Stimulated activated CD8-positive, alpha-beta memory T cell treated with anti-CD3 and anti-CD28 coated beads, Interleukin-7, amount 100 ng/mL, for 1 hour (primary cell): Measurements from ENCODE around the gene KRT78.

ENCODE experiments used
- DNase-seq, 2 donors: peaks; one replicate each; pipeline ENCODE4 v3.0.0-alpha.2; 2020; ENCODE audit warnings: low read depth in 2 of 2

KRT78 gene

DNA sequence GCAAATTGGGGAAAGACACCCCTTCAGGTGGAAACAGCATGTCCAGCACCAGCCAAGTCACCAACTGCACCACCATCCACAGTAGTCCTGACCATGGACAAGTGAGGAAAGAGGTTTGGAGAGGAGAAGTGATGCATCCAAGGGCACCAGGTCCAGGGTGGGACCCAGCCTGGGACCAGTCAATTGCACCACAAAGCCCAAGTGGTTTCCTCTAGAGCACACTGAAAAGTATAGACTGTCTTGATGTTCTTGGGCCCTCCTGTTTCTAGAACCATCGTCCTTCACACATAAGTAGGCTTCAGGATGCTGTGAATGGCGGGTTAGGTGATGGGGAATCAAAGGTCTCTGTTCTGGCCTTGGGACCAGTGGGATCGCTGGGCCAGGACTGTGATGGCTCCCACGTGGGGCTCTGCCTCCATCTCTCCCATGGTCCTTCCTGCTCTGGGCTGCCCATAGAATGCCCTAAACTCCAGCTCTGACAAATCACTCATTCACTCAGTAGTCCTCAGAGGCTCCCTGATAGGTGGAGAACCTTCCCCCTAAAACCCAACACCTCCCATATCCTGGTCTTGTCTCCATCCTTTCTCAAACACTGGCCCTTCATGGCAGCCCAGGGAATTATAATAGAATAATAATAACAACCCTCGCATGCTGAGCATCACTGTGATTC is 23.9 kb downstream of the KRT78 start:
- no peak for DNase-seq

DNA sequence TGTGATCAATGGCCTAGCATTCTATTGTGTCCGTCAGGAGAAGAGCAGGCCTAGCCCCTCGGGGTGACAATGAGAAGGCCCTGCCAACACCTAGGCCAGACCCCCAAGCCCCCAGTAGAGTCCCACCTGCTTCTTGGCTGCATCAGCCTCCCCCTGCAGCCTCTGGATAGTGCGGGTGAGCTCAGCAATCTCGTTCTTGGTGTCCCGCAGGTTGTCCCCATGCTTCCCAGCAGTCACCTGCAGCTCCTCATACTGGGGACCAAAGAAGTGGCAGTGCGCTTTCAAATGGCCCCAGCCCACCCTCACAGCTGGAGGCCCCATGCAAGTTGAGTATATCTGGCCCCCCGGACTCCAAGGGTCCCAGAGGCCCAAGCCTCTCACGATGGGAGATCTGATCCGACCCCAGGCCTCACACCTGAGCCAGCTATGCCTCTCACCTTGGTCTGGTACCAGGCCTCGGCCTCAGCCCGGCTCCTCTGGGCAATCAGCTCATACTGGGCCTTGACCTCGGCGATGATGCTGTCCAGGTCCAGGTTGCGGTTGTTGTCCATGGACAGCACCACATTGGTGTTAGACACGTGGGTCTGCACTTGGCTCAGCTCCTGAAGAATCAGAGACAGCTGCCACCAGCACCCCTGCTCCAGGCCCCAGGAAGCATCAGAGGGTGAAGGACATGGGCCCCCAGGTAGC is 24.9 kb downstream of the KRT78 start:
- DNase-seq: no peak

DNA sequence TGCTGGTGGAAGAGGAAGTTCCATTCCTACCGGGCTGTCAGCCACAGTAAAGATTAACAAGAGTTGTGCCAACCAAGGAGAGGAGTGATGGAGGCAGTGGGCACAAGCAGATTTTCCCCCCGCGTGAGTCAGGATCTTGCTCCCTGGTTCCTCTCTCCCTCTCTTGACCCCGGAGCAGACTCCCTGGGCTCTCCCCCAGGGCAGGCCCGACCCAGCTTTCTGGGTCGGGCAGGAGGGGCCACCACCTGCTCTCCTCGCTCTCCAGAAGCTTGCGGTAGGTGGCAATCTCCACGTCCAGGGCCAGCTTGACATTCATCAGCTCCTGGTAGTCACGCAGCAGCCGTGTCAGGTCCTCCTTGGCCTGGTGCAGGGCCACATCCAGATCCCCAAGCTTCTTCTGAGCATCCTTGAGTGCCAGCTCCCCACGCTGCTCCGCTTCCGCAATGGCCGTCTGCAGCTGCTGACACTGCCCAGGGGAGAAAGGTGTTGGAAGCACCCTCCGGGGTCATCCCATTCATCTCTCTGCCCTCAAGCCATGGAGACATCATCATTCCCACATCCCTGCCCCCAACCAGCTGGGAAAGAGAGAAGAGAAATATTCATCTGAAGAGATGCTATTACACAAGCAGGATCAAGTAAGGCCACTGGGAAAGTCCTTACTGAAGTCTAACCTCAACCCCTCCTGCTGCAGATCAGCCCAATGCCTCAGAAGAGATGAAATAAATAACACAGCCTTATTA is 25.9 kb downstream of the KRT78 start:
- DNase-seq: no peak

DNA sequence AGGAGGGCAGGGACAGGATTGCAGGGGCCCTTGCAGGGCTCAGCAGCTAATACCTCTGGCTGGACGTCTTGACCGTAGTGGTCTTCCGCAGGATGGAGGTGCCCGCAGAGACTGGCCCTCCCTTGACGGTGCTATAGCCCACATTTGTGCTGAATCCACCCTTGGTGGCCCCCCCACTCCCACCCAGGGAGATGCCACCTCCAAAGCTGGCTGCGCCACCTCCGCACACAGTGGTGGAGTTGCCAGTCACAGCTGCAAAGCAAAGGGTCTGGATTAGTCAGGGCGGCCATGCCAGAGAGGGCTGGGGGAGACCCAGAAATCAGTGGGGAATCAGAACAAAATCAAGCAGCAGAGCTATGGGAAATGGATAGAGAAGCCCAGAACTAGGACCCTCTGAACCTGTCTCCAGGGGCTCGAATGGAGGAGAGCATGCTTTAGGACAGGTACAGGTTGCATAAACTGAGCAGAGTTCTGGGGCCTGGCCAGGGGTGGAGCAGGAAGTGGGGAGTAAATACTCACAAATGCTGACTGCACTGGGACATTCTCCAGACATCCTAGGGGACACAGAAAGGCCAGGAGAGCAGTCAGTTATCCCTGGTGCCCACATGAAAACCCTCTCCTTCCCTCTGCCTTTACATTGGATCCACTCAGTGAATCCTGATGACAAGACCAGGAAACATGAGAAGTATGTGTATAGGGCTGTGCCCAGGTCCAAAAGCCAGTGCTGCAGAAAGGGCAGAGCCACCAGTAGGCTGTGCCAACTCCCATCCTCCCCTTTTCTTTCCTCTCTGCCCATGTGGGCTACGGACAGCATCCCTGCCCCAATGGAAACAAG is 26.8 kb downstream of the KRT78 start:
- no peak for DNase-seq

DNA sequence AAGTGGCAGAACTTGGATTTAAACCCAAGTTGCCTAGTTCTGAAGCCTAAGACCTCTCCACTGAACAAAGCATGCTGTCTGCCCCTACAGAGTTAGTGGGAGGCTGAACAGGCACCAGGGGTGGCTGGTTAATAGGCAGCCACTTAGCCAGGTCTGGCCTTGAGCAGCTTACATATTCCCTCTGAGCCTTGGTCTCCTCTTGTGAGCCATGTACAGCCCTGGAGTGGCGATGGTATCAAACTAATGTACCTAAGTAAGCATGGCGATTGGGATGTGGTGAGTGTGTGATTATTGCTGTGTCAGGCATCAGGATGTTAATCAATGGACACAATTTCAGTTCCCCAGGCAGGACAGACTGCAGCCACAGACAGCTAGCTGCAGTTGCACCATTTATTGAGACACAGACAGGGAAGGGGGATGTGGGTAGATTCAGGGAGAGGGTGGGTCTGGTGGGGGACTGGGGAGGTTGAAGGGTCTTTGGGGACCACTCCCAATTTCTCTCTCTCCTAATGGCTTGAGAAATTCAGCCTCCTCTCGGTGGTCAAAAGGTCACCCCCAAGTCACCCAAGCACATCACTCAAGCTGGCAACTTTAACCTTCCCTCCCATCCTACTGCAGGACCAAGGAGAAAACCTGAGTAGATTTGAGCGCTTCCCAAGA is 27.6 kb downstream of the KRT78 start:
- DNase-seq: no peak

DNA sequence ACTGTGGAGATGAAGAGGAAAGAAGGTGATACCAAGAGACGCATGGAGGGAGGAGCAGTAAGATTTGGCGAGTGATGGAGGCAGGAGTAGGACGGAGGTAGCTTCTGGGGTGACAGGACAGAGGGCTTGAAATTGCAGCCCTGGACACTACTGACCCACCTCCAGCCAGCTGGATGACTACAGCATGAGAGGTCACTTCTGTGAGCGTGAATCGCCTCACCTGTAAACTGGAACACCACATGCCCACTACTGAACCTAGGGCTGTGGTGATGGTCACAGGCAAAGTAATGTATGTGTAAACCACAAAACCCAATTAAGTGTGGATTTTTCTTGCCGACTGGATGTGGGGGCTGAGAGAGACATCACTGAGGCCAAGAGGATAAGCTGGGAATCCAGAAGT is 28.3 kb downstream of the KRT78 start:
- DNase-seq: no peak

DNA sequence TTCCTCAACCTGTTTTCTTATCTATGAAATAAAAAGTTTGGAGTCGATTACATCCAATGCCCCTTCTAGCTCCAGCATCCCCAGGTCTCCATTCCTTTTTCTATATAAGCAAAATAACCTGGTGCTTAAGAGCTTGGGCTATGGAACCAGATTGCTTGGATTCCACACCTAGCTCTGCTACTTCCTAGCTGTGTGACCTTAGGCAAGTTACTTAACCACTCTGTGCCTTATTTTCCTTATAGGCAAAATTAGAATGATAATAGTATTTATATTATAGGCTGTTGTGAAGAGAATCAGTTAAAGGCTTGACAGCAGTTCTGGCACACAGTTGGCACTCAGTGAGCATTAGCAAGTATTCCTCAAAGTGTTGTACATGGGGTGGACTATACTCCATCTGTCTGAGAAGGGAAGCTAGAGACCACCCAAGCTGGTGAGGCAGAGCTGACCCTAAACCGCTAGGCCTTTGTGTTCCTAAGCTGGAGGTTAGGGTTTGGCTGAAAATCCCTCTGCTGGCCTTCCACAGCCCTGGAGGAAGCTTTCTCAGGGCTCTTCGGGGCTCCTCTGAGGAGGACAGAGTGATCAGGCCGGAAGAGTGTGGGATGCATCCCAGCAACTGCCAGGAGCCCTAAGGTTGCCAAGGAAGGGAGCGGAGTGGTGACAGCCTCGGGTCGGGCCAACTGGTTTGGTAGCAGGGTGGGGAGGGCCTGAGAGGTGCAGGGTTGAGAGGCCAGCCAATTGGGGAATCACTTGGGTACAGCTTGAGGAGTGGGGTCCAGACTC is 28.9 kb downstream of the KRT78 start:
- DNase-seq: no peak

DNA sequence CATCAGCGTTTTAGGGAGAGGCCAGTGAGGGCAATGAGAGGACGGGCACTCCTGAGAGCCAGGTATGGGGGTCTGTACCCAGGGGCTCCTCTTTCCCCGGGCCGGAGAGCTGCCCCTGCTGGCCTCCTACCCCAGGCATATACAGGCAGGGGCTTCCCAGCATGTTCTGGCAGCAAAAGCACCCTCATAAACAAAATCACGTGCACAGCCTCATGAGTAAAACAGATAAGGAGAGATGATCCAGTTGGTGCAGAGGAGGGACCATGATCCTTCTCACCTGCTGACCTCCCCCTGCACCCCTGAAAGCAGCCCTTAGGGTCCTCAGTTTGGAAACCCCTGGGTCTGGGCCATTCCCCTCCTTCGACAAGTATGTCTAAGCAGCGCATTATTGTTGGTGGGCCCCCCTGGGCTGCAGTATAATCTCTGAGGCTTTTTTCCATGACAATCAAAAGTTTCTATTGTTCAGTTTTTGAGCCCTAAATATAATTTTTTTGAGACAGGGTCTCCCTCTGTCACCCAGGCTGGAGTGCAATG is 29.8 kb downstream of the KRT78 start:
- no peak for DNase-seq

DNA sequence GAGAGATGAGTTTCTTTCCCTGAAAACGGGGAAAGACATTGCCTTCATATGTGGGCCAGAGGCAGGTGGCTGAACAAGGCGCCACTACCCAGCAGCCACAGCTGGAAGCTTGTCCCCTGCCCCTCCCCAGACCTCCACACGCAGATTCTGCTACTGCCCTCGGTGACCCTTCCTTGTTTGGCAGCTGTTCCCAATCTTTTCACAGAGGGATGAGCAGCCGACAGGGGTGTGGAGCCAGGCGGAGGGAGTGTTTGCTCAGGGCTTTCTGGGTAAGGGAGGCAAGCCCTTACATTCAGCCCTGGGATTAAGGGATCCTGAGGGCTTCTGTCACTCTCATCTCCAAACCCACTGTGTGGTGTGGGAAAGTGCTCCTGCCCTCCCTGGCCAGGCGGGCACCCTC is 30.4 kb downstream of the KRT78 start:
- no peak for DNase-seq

DNA sequence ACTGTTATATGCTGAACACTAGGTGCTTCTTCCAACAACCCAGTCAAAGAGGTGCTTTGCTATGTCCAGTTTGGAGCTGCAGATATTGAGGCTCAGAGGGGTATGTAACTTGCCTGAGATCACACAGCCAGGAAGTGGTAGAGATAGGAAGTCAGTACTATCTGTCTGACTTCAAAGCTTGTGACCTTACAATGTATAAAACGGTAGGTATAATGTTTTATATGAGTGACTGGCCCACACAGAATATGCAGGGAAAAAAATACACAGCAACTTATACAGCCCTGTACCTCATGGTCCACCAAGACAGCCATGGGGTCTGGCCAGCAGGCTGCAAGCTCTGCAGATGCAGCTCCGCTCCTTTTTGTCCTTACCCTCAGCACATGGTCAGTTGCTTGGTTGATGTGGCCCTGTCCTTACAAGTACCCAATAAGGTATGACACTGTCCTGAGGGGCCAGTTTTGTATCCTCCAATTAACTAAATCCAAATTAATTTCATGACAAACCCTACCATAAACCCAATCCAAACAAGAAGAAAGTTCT is 31.0 kb downstream of the KRT78 start:
- DNase-seq: no peak

DNA sequence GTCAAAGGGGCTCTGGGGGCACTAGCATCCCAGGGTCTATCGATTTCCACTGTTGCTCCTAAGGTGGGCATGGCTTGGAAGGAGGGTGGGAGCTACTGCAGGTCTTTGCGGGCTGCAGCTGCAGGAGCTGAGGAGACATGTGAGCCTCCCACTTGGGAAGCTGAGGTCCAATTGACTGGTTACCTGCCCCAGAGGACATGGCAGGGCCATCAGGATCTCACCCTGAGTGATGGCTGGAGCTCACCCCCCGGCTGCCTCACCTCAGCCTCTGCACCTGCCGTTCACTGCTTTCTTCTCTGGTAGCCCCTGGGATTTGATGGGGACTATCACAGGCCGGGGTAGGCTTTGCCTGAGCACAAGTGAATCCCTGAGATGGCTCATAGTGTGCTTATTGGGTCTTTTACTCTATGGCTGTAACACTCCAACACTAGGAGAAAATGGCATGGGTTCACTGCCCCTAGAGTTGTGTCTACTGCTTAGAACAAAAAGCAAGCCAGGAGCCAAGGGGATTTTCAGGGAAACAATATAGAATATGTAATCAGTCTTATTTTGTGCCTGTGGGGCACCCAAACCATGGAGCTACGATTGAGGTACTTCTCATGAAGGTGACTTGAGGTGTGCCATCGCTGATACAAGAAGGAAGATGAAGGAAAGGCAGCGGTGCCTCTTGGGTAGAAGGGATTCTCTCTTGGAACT is 31.6 kb downstream of the KRT78 start:
- DNase-seq: no peak

DNA sequence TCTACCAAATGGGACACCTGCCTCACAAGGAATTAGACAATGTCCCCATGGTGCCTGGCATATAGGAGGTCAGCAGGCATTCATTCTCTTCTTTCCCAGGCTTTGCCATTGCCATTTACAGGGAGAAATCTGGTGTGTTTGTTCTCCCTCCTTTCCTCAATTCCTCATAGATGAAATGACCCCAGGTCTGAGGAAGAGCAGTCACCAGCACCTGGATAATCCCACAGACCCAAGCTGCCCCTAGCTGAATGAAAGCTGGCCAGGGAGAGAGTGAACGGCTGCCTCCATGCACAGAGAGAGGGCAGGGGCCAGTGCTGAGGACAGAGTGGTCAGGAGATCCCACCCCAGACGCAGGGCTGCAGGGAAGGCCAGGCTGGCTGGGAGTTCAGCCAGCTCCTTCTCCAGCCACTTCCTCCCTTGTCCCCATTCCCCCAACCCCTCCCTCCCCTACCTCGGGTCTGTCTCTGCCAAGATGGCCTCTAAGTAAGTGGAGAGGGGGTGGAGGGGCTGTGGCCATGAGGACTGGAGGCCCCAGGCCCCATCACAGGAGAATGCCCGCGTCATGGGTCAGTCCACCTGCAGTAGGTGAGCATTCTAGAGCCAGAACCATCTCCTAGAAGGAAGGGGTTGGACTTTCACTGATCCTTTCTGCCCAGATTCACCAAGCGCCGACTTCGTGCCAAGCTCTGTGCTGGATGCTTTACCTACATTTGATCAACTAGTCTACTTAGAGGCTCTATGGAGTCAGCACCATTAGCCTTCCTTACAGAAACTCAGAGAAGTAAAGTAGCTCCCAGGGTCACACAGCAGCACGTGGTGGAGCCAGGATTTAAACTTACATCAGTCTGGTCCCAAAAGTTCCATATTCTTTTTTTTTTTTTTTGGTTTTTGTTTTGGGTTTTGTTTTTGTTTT is 32.9 kb downstream of the KRT78 start:
- no peak for DNase-seq

DNA sequence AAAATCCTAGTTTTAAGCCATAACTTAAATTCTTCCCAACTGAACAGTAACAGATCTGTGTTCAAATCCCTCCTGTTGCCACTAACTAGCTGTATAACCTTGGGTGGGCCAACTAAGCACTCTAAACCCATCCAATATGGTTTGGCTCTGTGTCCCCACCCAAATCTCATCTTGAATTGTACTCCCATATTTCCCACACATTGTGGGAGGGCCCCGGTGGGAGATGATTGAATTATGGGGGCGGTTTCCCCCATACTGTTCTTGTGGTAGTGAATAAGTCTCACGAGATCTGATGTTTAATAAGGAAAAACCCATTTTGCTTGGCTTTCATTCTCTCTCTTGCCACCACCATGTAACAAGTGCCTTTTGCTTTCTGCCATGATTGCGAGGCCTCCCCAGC is 33.6 kb downstream of the KRT78 start:
- no peak for DNase-seq

DNA sequence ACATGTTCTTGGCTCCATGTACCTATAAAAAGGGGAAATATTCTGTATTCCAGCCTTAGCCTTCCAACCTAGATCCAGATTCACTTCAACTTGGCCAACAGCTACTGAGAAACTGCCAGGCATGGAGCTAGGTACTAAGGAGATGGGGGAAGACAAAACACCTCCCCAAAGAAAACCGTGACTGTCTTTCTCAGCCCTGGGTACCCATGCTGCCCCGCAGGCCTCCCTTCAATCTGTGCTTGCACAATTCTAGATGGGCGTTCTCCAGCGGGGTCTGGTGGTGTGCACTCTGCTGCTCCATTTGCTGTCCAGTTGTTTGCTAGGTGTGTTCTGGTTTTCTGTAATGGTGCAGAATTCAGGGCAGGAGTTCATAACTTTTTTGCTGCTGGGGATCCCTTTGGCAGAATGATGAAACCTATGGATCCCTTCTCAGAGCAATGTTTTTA is 34.1 kb downstream of the KRT78 start:
- DNase-seq: no peak

DNA sequence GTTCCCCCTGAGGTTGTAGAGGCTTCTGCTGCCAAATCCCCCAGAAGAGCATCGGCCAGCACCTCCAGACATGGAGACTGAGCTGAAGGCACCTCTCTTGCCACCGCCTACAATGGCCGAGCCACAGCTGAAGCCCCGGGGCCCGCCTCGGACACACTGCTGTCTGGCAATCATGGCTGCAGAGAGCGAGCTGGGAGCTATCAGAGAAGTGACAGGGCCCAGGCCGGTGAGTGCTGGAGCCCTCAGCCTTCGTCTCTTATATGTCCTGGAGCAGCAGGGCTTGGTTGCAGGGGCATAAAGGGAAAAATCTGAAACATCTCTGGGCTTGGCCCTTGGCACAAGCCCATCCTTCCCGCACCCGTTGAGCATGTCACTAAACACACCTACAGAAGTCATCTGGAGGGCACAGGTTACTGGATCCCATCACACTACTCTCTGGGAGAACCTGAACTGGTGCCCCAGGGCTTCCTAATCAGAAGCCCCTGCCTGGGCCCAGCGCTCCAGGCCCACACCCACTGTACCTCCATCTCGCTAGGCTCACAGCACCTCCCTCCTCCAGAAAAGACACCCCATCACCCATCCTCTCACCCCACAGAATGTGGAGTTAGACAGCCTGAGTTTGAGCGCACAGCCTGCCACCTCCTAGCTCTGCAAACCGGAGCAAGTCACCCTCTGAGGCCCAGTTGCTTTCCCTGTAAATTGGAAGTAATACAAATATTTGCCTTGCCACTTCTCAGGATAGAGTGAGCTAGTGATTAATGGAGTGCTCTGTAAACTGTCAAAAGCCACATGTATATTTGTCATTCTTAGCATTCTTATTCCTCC is 34.7 kb downstream of the KRT78 start, which contains the start of gene KRT4:
TSS of gene KRT4 (minus strand) at position 232 of the 825 bp plus-strand sequence. CDS start at position 174, 58 bp downstream.
- DNase-seq: no peak

DNA sequence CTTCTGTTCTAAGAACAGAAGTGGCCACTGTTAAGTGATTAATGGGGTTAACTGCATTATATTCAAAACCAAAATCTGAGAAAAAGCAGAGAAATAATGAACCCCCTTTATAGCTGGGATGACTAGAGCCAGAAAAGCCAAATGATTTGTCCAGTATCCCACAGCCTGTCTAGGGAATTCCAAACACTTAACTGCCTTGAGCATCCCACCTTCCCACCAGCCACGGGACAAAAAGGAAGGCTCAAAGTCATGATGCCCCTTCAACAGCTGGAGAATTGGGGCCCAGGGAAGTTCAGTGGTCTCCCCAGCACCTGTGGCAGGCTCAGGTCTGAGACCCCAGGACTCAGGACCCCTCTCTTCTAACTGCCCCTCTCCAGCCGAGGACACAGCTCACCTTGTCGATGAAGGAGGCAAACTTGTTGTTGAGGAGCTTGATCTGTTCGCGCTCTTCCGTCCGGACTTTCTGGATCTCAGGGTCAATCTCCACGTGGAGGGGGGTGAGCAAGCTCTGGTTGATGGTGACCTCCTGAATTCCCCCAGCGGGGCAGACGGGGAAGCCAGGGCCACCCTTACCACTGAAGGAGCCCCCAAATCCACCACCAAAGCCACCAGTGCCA is 35.5 kb downstream of the KRT78 start:
- DNase-seq: no peak

DNA sequence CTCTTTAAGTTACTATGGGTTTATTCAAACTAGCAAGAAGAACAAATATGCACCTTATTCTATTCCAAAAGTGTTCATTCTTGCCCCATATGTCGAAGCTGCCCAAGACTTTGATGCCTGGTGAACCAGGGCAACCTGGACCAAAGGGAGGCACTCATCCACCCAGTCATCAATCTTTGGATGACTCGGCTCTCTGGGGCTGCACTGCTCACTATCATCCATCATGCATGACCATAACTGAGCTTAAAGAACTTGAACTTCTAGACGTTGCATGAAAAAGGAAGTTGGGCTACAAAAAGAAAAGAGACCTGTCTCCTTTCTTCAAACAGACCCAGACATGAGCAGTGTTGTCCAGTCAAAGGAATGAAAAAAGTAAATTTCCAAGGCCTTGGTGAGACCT is 36.0 kb downstream of the KRT78 start:
- DNase-seq: no peak
